Neural crest cell (in vitro differentiated cells): ENCODE measurements around the gene CLCN4. TPM values are rescaled to one million over a fixed set of nuclear protein-coding genes. Genes with fewer than 3 reads are reported as not detected.

Experiments used
- DNase-seq: peaks from one replicate; pipeline ENCODE4 v3.0.0; 2021; ENCODE audit warnings: low read depth, mixed read lengths, low spot score
- H3K27ac Mint-ChIP-seq: one replicate; pipeline ENCODE4 v1.8.0; 2021; ENCODE audit warnings: mild to moderate bottlenecking, mixed read lengths; ENCODE audit not compliant: unreplicated experiment
- H3K27me3 Mint-ChIP-seq: 2 replicates; pipeline ENCODE4 v1.8.0; 2021; ENCODE audit warnings: low read depth, mild to moderate bottlenecking, mixed read lengths
- H3K36me3 Mint-ChIP-seq: 2 replicates; pipeline ENCODE4 v1.8.0; 2021; ENCODE audit warnings: low read depth, mild to moderate bottlenecking, mixed read lengths
- H3K4me1 Mint-ChIP-seq: 2 replicates; pipeline ENCODE4 v1.8.0; 2021; ENCODE audit warnings: mixed read lengths
- H3K4me3 Mint-ChIP-seq: one replicate; pipeline ENCODE4 v1.8.0; 2021; ENCODE audit warnings: mild to moderate bottlenecking, mixed read lengths
- H3K9me3 Mint-ChIP-seq: 2 replicates; pipeline ENCODE4 v1.8.0; 2021; ENCODE audit warnings: mixed read lengths
- total RNA-seq: library from RNA; stranded (reverse); gene quantifications from 2 replicates; pipeline ENCODE4 v1.2.1, GENCODE V29; 2021
- TF ChIP-seq, protein P1 (sequence below): fragments of 200-600 bp; sonication (generic); conservative IDR thresholded peaks from 2 replicates; pipeline ENCODE4 v1.5.0; 2021; ENCODE audit warnings: antibody characterized with exemption, mild to moderate bottlenecking

Gene CLCN4
- total RNA-seq, 1 donor from 2014 or later = 8.8 TPM

- H3K9me3 Mint-ChIP-seq = peaks cover 2% of the 10 kb centered on the region
- peaks cover 4% of the 10 kb centered on the region for H3K4me1 Mint-ChIP-seq
- no peak overlapping the region for H3K27ac Mint-ChIP-seq
- peaks cover 4% of the 10 kb centered on the region for H3K36me3 Mint-ChIP-seq
- no peak overlapping the region for H3K4me3 Mint-ChIP-seq
- TF ChIP-seq, protein P1, sequence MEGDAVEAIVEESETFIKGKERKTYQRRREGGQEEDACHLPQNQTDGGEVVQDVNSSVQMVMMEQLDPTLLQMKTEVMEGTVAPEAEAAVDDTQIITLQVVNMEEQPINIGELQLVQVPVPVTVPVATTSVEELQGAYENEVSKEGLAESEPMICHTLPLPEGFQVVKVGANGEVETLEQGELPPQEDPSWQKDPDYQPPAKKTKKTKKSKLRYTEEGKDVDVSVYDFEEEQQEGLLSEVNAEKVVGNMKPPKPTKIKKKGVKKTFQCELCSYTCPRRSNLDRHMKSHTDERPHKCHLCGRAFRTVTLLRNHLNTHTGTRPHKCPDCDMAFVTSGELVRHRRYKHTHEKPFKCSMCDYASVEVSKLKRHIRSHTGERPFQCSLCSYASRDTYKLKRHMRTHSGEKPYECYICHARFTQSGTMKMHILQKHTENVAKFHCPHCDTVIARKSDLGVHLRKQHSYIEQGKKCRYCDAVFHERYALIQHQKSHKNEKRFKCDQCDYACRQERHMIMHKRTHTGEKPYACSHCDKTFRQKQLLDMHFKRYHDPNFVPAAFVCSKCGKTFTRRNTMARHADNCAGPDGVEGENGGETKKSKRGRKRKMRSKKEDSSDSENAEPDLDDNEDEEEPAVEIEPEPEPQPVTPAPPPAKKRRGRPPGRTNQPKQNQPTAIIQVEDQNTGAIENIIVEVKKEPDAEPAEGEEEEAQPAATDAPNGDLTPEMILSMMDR = no peak
- no peak for DNase-seq
- H3K27me3 Mint-ChIP-seq = no peaks in the 10 kb centered on the region
Measured at GRCh38 chrX:10175319-10175871, 18.6 kb downstream of the CLCN4 start.

GRCh38 chrX:10176121-10177003 is 19.6 kb downstream of the CLCN4 start:
- TF ChIP-seq, protein P1 = no peak
- Mint-ChIP-seq H3K27me3 (no peaks in the 10 kb centered on the region), H3K9me3 (peaks cover 2% of the 10 kb centered on the region), H3K27ac (no peak overlapping the region), H3K4me3 (no peak overlapping the region), H3K4me1 (peaks cover 4% of the 10 kb centered on the region), H3K36me3 (peaks cover 4% of the 10 kb centered on the region)
- DNase-seq = no peak

DNA sequence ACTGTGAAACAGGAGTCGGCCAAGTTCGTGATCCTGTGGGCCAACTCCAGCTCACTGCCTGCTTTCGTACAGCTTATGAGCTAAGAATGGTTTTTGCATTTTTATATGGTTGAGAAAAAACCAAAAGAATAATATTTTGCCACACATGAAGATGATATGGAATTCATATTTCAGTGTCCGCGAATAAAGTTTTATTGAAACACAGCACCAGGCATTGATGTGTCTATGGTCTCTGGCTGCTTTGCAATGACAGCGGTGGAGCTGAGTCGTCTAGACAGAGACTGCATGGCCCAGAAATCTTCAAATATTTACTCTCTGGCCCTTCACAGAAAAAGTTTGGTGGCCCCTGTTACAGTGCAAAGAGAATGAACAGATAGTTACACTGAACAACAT is 20.2 kb downstream of the CLCN4 start:
- Mint-ChIP-seq H3K27me3 (no peaks in the 10 kb centered on the region), H3K4me1 (peaks cover 4% of the 10 kb centered on the region), H3K27ac (no peak overlapping the region), H3K9me3 (peaks cover 2% of the 10 kb centered on the region), H3K36me3 (peaks cover 4% of the 10 kb centered on the region), H3K4me3 (no peak overlapping the region)
- DNase-seq = no peak
- TF ChIP-seq, protein P1 = no peak

DNA sequence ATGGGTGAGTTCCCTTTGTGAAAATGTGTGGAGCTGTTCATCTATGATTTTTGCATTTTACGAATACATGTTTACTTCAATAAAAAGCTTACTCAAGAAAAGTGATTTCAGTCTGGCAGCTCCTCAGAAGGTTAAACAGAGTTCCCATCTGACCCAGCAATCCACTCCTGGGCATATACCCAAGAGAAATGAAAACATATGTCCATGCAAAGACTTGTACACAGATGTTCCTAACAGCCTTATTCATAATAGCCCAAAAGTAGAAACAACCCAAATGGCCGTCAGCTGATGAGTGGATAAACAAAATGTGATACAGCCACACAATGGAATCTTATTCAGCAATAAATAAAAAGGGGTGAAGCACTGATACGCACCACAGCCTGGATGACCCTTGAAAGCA is 20.8 kb downstream of the CLCN4 start:
- no peak for DNase-seq
- no peaks in the 10 kb centered on the region for H3K9me3 Mint-ChIP-seq
- H3K36me3 Mint-ChIP-seq = peaks cover 2% of the 10 kb centered on the region
- H3K27me3 Mint-ChIP-seq = no peaks in the 10 kb centered on the region
- no peaks in the 10 kb centered on the region for H3K4me1 Mint-ChIP-seq
- no peak overlapping the region for H3K4me3 Mint-ChIP-seq
- TF ChIP-seq, protein P1 = no peak
- no peak overlapping the region for H3K27ac Mint-ChIP-seq

DNA sequence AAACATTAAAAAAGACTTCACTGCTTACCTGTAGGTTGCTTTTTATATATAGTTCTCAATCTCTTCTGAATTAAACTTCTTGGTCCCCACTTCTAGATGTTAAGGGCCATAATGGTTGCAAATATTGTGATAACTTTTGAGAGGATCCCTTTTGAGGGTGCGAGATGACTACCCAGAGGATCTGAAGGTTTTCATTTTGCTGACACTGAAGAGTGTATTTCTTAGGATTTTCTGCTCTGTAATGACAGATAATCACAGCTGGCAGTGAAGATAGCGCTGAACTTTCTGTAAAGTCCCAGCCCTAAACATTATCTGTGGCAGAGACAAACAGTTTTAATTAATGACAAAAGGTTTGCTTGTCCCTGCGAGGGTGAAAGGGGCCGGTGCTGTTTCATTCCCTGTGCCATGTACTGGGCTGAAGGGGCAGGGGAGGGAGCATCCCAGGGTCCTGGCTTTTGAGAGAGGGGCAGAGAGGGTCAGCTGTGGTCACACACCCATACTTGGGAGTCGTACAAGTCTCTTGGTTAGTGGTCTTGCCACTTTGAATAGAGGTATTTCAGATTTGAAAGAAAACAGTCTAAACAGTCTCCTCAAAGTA is 22.2 kb downstream of the CLCN4 start:
- no peaks in the 10 kb centered on the region for H3K4me1 Mint-ChIP-seq
- no peaks in the 10 kb centered on the region for H3K27me3 Mint-ChIP-seq
- H3K4me3 Mint-ChIP-seq = no peak overlapping the region
- TF ChIP-seq, protein P1 = no peak
- H3K36me3 Mint-ChIP-seq = peaks cover 2% of the 10 kb centered on the region
- H3K27ac Mint-ChIP-seq = no peak overlapping the region
- H3K9me3 Mint-ChIP-seq = no peaks in the 10 kb centered on the region
- DNase-seq = no peak
